HEK293 (cell line): ENCODE measurements around the gene NOM1.

Experiments
- CTCF ChIA-PET: fragments of 350-600 bp; formaldehyde crosslinking; extraction: SDS; loops from one replicate; lab custom pipeline; 2021; ENCODE audit warnings: antibody characterized with exemption; lab: Yijun Ruan, JAX
- POLR2A ChIA-PET: fragments of 300-600 bp; formaldehyde crosslinking; extraction: SDS; loops from one replicate; lab custom pipeline; 2020; ENCODE audit warnings: antibody characterized with exemption, inconsistent platforms; lab: Yijun Ruan, JAX
- H3K27ac ChIP-seq: fragments of 200-500 bp; sonication (Bioruptor generic); 2 replicates; pipeline ENCODE4 v1.5.1; 2014; ENCODE audit warnings: low read depth, low read length, control low read depth, inconsistent platforms; ENCODE audit errors: extremely low read depth
- H3K36me3 ChIP-seq, 2 experiments: fragments of 200-500 bp in 1 of 2; sonication (Bioruptor generic) in 1 of 2; 1 replicate in 1 of 2; 2 replicates in 1 of 2; pipeline ENCODE4 v1.5.1; 2014 to 2017; ENCODE audit warnings: inconsistent platforms in 2 of 2, low read length in 2 of 2; ENCODE audit not compliant: control insufficient read depth in 2 of 2, insufficient read depth in 1 of 2
- H3K4me1 ChIP-seq: fragments of 200-500 bp; sonication (Bioruptor generic); 2 replicates; pipeline ENCODE4 v1.5.1; 2014; ENCODE audit warnings: mild to moderate bottlenecking, low read length, inconsistent platforms; ENCODE audit not compliant: control insufficient read depth, insufficient read depth
- H3K4me3 ChIP-seq: 2 replicates; pipeline ENCODE4 v1.5.1; 2011; ENCODE audit warnings: low read depth, mild to moderate bottlenecking, control low read depth, low read length, moderate library complexity
- H3K9me3 ChIP-seq: fragments of 200-500 bp; sonication (Bioruptor generic); 2 replicates; pipeline ENCODE4 v1.5.1; 2014; ENCODE audit warnings: low read depth, low read length, inconsistent platforms; ENCODE audit not compliant: control insufficient read depth, insufficient read depth
- GLIS1 ChIP-seq: fragments of 450-650 bp; formaldehyde crosslinking; IDR thresholded peaks from 2 replicates; pipeline ENCODE4 v1.5.1; 2016; ENCODE audit warnings: missing biosample characterization, missing genetic modification characterization
- HOXA7 ChIP-seq: sonication (generic); formaldehyde crosslinking; IDR thresholded peaks from 2 replicates; pipeline ENCODE4 v1.8.1; 2022; ENCODE audit warnings: missing genetic modification reagents, borderline replicate concordance
- IKZF3 ChIP-seq: fragments of 450-650 bp; IDR thresholded peaks from 2 replicates; pipeline ENCODE4 v1.5.0; 2018; ENCODE audit warnings: missing biosample characterization, mild to moderate bottlenecking, missing genetic modification characterization, moderate library complexity
- OSR2 ChIP-seq: fragments of 450-650 bp; formaldehyde crosslinking; IDR thresholded peaks from 2 replicates; pipeline ENCODE4 v1.5.1; 2016; ENCODE audit warnings: missing biosample characterization, missing genetic modification characterization
- YY2 ChIP-seq: fragments of 450-650 bp; formaldehyde crosslinking; IDR thresholded peaks from 2 replicates; pipeline ENCODE4 v1.5.1; 2016; ENCODE audit warnings: missing biosample characterization, missing genetic modification characterization
- ZBTB48 ChIP-seq: fragments of 450-650 bp; formaldehyde crosslinking; IDR thresholded peaks from 2 replicates; pipeline ENCODE4 v1.5.1; 2016; ENCODE audit warnings: missing biosample characterization, missing genetic modification characterization
- ZFP3 ChIP-seq: fragments of 450-650 bp; formaldehyde crosslinking; IDR thresholded peaks from 2 replicates; pipeline ENCODE4 v1.5.1; 2016; ENCODE audit warnings: low read depth, missing biosample characterization, missing genetic modification characterization
- ZNF174 ChIP-seq: fragments of 450-650 bp; formaldehyde crosslinking; IDR thresholded peaks from 2 replicates; pipeline ENCODE4 v1.5.0; 2017; ENCODE audit warnings: missing biosample characterization, mild to moderate bottlenecking, missing genetic modification characterization
- ZNF354C ChIP-seq: fragments of 450-650 bp; formaldehyde crosslinking; IDR thresholded peaks from 2 replicates; pipeline ENCODE4 v1.5.1; 2016; ENCODE audit warnings: missing biosample characterization, missing genetic modification characterization, low read depth, borderline replicate concordance
- ZNF514 ChIP-seq: fragments of 450-650 bp; formaldehyde crosslinking; IDR thresholded peaks from 2 replicates; pipeline ENCODE4 v1.5.1; 2016; ENCODE audit warnings: missing biosample characterization, missing genetic modification characterization
- ZNF76 ChIP-seq: fragments of 450-650 bp; formaldehyde crosslinking; IDR thresholded peaks from 2 replicates; pipeline ENCODE4; 2016; ENCODE audit warnings: low read depth, missing biosample characterization, missing genetic modification characterization, borderline replicate concordance
- ZNF768 ChIP-seq: fragments of 450-650 bp; formaldehyde crosslinking; IDR thresholded peaks from 2 replicates; pipeline ENCODE4 v1.5.1; 2018; ENCODE audit warnings: missing biosample characterization, mild to moderate bottlenecking, missing genetic modification characterization
- TF ChIP-seq, protein P1 (sequence below): fragments of 450-650 bp; formaldehyde crosslinking; IDR thresholded peaks from 2 replicates; pipeline ENCODE4 v1.5.1; 2017; ENCODE audit warnings: missing biosample characterization, missing genetic modification characterization
- TF ChIP-seq, protein P2 (sequence below): fragments of 450-650 bp; formaldehyde crosslinking; IDR thresholded peaks from 2 replicates; pipeline ENCODE4 v1.5.1; 2016; ENCODE audit warnings: missing biosample characterization, missing genetic modification characterization
- TF ChIP-seq, protein P3 (sequence below): fragments of 450-650 bp; formaldehyde crosslinking; IDR thresholded peaks from 2 replicates; pipeline ENCODE4 v1.5.1; 2016; ENCODE audit warnings: missing biosample characterization, missing genetic modification characterization

The NOM1 gene

DNA sequence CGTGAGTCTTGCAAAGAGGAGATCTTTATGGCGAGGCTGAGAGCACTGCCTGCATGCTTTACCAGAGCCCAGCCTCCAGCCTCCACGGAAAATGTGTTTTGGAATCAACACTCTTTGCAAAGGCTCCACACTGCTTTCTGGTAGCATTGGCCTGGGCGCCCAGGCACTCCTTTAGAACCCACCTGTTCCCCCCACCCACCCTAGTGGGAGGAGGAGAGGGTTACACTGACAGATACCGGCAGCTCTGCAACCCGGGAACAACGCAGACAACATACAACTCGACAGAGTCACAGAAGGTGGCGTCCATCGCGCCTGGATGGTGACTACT lies 66.5 kb downstream of the NOM1 start (continued):
- TF ChIP-seq, protein P1, sequence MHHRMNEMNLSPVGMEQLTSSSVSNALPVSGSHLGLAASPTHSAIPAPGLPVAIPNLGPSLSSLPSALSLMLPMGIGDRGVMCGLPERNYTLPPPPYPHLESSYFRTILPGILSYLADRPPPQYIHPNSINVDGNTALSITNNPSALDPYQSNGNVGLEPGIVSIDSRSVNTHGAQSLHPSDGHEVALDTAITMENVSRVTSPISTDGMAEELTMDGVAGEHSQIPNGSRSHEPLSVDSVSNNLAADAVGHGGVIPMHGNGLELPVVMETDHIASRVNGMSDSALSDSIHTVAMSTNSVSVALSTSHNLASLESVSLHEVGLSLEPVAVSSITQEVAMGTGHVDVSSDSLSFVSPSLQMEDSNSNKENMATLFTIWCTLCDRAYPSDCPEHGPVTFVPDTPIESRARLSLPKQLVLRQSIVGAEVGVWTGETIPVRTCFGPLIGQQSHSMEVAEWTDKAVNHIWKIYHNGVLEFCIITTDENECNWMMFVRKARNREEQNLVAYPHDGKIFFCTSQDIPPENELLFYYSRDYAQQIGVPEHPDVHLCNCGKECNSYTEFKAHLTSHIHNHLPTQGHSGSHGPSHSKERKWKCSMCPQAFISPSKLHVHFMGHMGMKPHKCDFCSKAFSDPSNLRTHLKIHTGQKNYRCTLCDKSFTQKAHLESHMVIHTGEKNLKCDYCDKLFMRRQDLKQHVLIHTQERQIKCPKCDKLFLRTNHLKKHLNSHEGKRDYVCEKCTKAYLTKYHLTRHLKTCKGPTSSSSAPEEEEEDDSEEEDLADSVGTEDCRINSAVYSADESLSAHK = no peak
- TF ChIP-seq ZNF174 (tag by site-specific recombination) = no peak
- TF ChIP-seq, protein P2, sequence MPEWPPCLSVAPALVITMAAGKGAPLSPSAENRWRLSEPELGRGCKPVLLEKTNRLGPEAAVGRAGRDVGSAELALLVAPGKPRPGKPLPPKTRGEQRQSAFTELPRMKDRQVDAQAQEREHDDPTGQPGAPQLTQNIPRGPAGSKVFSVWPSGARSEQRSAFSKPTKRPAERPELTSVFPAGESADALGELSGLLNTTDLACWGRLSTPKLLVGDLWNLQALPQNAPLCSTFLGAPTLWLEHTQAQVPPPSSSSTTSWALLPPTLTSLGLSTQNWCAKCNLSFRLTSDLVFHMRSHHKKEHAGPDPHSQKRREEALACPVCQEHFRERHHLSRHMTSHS = no peak
- TF ChIP-seq IKZF3 (tag by site-specific recombination) = no peak
- TF ChIP-seq, protein P3, sequence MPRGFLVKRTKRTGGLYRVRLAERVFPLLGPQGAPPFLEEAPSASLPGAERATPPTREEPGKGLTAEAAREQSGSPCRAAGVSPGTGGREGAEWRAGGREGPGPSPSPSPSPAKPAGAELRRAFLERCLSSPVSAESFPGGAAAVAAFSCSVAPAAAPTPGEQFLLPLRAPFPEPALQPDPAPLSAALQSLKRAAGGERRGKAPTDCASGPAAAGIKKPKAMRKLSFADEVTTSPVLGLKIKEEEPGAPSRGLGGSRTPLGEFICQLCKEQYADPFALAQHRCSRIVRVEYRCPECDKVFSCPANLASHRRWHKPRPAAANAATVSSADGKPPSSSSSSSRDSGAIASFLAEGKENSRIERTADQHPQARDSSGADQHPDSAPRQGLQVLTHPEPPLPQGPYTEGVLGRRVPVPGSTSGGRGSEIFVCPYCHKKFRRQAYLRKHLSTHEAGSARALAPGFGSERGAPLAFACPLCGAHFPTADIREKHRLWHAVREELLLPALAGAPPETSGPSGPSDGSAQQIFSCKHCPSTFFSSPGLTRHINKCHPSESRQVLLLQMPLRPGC (tag by site-specific recombination) = no peak
- TF ChIP-seq ZNF514 (tag by site-specific recombination) = no peak
- TF ChIP-seq ZNF354C (tag by site-specific recombination) = no peak

DNA sequence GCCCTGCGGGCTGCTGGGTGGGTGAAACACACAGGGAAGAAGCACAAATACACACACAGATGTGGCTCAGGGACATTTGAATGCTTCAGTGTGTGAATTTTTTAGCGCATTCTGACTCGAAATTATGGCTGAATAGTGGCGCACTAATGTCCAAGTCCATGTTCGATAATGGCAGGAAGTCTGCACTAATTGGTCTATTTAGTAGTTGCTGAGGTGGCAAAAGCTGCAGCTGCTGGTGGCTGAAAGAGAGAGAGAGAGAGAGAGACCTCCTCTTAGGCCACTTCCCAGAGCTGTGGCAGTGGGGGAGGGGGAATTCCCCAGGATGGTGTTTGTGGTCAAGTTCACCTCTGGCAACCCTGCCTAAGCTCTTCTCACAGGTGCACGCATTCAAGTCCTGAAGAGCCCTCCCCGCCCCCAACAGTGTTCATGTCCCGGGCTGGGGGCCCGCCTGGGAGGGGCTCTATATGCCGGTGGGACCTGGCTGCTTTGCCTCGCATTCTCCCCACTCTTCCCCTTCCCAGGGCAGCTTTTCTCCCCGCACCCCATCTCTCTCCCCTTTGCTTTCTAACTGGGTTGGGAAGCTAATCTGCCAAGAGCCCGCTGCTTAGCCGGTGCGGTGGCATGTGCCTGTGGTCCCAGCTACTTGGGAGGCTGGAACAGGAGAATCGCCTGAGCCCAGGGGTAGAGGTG lies 67.0 kb downstream of the NOM1 start:
- H3K36me3 ChIP-seq = no peaks in the 10 kb centered on the region
- H3K4me3 ChIP-seq = no peak overlapping the region
- H3K4me1 ChIP-seq = no peaks in the 10 kb centered on the region
- H3K9me3 ChIP-seq = no peaks in the 10 kb centered on the region
- H3K27ac ChIP-seq = no peak overlapping the region
- ChIA-PET POLR2A (interaction anchor here (1.1 kb wide), 1 partner anchor 9 kb away, joined by 3 read pairs; no protein-coding TSS in a partner anchor), CTCF (no interaction called here)
- TF ChIP-seq YY2 (tag by site-specific recombination) = no peak
- TF ChIP-seq OSR2 (tag by site-specific recombination) = 0 out of 2 replicates have a peak, but pooled peaks have one; percentile 23
- peak; percentile 21; the same call in 1 of the 2 replicates for TF ChIP-seq GLIS1 (tag by site-specific recombination)
- TF ChIP-seq ZNF768 = no peak

DNA sequence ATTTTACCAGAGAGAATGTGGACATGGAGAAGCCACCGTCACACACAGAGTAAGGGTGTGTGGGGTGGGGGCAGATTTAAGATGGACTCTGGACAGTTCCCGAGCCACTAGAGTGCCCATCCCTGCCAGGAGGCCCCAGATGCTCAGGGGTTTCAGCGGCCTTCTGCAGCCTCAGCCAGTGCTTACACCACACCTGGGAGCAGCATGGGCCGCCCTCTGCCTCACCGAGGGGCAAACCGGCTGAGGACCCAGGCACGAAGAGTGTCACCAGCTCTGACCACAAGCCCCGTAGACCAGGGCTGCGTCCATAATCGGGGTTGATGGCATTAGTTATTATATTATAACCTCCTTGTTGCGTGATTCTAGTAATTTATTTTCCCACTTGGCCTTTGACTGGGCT lies 67.6 kb downstream of the NOM1 start:
- no peak overlapping the region for H3K4me3 ChIP-seq
- TF ChIP-seq ZFP3 (tag by site-specific recombination) (no peak), ZBTB48 (tag by site-specific recombination) (no peak), HOXA7 (CRISPR knock-in tag) (no peak), ZNF76 (no peak)
- ChIA-PET POLR2A (no interaction called here), CTCF (no interaction called here)
- no peaks in the 10 kb centered on the region for H3K9me3 ChIP-seq
- no peaks in the 10 kb centered on the region for H3K36me3 ChIP-seq
- H3K27ac ChIP-seq = no peak overlapping the region
- no peaks in the 10 kb centered on the region for H3K4me1 ChIP-seq
